NCI-H2029 (cell line): Measurements from ENCODE around the gene IGLL5.
"Not testable (repeated sequence)": the region's sequence is repeated elsewhere in the genome, so short reads cannot be mapped to it uniquely, and the experiment has no call there.

Experiments
- DNase-seq: peaks from one replicate; lab custom pipeline; 2025; lab: John Stamatoyannopoulos, UW

Gene IGLL5

GRCh38 chr22:22884010-22884887 lies 3.4 kb upstream of the IGLL5 start:
- DNase-seq = peak; percentile 71

GRCh38 chr22:22884888-22885840 lies 2.5 kb upstream of the IGLL5 start:
- DNase-seq = no peak

- no peak for DNase-seq
Measured at GRCh38 chr22:22886546-22886945, 1.1 kb upstream of the IGLL5 start.

GRCh38 chr22:22888571-22889353 lies 1.1 kb downstream of the IGLL5 start:
- DNase-seq = no peak

GRCh38 chr22:22890085-22890484 lies 2.5 kb downstream of the IGLL5 start:
- no peak for DNase-seq

- no peak for DNase-seq
Measured at GRCh38 chr22:22891139-22891621, 3.6 kb downstream of the IGLL5 start.

- DNase-seq = no peak
Measured at GRCh38 chr22:22892096-22893052, 4.8 kb downstream of the IGLL5 start.

- no peak for DNase-seq
Measured at GRCh38 chr22:22893077-22893805, 5.6 kb downstream of the IGLL5 start.

GRCh38 chr22:22893891-22894739 lies 6.5 kb downstream of the IGLL5 start:
- DNase-seq = no peak

GRCh38 chr22:22894740-22895731 lies 7.4 kb downstream of the IGLL5 start:
- no peak for DNase-seq

GRCh38 chr22:22895776-22896445 lies 8.3 kb downstream of the IGLL5 start:
- DNase-seq = no peak

- DNase-seq = no peak
Measured at GRCh38 chr22:22896601-22897000, 9.0 kb downstream of the IGLL5 start.

- DNase-seq = no peak
Measured at GRCh38 chr22:22897091-22897490, 9.5 kb downstream of the IGLL5 start.

- DNase-seq = no peak
Measured at GRCh38 chr22:22897947-22898346, 10.3 kb downstream of the IGLL5 start.

- DNase-seq = not testable (repeated sequence)
Measured at GRCh38 chr22:22898411-22898950, 10.9 kb downstream of the IGLL5 start.

- DNase-seq = not testable (repeated sequence)
Measured at GRCh38 chr22:22899342-22900080, 11.9 kb downstream of the IGLL5 start.
